Right ventricle myocardium inferior (tissue), 1 donor: ENCODE measurements around the gene GPR176. TPM values are rescaled to one million over a fixed set of nuclear protein-coding genes. Genes with fewer than 3 reads are reported as not detected.

Experiments
- ATAC-seq: fragments of 200-7000 bp; cut with Tn5 transposase; one replicate; pipeline ENCODE4 v1.9.1; 2020; ENCODE audit warnings: mild to moderate bottlenecking, moderate library complexity
- DNase-seq: peaks from one replicate; pipeline ENCODE4 v3.0.0; 2021; ENCODE audit errors: missing footprints
- intact Hi-C: fragments of 100-400 bp; cut with DNase I; formaldehyde crosslinking; loops from one replicate; pipeline ENCODE4 v1.11.0; 2022
- total RNA-seq: library from RNA; stranded (reverse); fragmentation: NEBNext Ultra II Directional; extraction: Animal tissue kit (Norgen Biotek cat#: 25700); gene quantifications from one replicate; pipeline ENCODE4 v1.2.1, GENCODE V29; 2021
- donor health status: DM: no; HTN: yes; CAD: no; lungs with severe emphysema.

GPR176 gene
- total RNA-seq, 1 donor from 2014 or later, result 1.8 TPM

- DNase-seq (no peak), ATAC-seq (no peak)
- intact Hi-C loops, result loop anchor here (5.0 kb wide), 1 partner anchor 83 kb away; no protein-coding TSS in a partner anchor
These were observed 49.5 kb downstream of the GPR176 start for GRCh38 chr15:39870537-39870936.

DNA sequence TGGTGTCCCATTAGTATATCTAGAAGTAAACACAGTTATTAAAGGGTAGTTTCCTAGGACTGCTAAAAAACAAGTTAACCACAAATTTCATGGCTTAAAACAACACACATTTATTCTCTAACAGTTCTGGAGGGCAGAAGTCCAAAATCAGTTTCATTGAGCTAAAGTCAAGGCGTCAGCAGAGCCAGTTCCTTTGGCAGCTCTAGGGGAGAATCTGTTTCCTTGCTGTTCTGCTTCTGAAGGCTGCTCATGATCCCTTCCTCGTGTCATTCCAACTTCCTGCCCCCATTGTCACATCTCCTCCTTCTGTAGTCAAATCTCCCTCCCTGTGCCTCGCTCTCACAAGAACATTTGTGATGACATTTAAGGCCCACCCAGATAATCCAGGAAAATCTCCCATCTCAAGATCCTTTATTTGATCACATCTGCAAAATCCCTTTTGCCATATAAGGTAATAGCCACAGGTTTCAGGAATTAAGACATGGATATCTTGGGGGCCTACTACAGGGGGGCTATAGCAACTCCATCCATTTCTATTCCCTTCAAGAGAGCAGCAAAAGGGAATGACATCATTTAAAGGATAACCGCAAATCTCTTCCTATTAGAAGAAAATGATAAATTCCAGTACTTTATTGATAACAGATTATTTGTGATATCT is 50.1 kb downstream of the GPR176 start:
- ATAC-seq (no peak), DNase-seq (no peak)
- intact Hi-C loops, result loop anchor here (5.0 kb wide), 1 partner anchor 83 kb away; no protein-coding TSS in a partner anchor

GRCh38 chr15:39869254-39869653 is 50.8 kb downstream of the GPR176 start:
- intact Hi-C loops, result no loop called here
- DNase-seq (no peak), ATAC-seq (no peak)

DNA sequence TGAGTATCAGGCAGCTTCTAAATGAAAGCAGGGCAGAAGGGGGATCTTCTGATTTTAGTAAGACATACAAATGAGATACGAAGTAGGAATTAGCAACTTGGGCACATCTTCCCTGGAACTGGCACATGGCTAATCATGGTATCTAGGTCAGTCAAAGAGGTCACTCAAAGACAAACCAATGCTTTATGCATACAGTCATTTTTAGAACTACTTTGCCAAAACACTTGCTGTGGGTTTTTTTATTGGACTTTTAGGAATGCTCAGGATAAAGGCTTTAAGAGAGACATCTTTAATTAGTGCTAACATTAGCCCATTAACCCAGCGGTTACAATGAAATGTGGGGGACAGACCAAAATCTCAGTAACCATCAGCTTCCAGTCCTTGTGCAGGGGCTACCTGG is 51.7 kb downstream of the GPR176 start:
- ATAC-seq (no peak), DNase-seq (no peak)
- intact Hi-C loops, result no loop called here

- ATAC-seq (no peak), DNase-seq (no peak)
- intact Hi-C loops, result no loop called here
These were observed 56.0 kb downstream of the GPR176 start for GRCh38 chr15:39864116-39864515.

GRCh38 chr15:39860871-39861270 is 59.2 kb downstream of the GPR176 start:
- no peak for ATAC-seq
- intact Hi-C loops, result no loop called here

GRCh38 chr15:39860200-39860599 is 59.9 kb downstream of the GPR176 start:
- intact Hi-C loops, result no loop called here
- no peak for ATAC-seq

More at GRCh38 chr15:39860871-39861270, 59.2 kb downstream of the GPR176 start:
- no peak for DNase-seq

GRCh38 chr15:39859636-39860035 is 60.4 kb downstream of the GPR176 start:
- DNase-seq, result no peak
- intact Hi-C loops, result no loop called here
- no peak for ATAC-seq

More at GRCh38 chr15:39860200-39860599, 59.9 kb downstream of the GPR176 start:
- DNase-seq, result no peak

DNA sequence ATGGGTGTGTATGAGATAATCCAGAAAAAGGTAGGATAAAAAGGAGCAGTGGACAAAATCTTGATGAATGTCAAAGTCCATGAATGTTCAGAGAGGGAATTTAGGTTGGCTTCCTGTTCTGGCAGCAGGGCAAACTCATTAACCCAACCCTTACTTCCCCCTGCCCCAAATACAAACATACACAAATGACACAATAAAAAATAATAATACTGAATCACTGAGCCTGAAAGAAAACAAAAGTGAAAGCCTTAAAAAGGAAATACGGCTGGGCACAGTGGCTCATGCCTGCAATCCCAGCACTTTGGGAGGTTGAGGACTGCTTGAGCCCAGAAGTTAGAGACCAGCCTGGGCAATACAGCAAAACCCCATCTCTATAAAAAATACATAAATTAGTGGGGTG is 62.9 kb downstream of the GPR176 start:
- intact Hi-C loops, result no loop called here
- ATAC-seq, result no peak
- DNase-seq, result no peak

DNA sequence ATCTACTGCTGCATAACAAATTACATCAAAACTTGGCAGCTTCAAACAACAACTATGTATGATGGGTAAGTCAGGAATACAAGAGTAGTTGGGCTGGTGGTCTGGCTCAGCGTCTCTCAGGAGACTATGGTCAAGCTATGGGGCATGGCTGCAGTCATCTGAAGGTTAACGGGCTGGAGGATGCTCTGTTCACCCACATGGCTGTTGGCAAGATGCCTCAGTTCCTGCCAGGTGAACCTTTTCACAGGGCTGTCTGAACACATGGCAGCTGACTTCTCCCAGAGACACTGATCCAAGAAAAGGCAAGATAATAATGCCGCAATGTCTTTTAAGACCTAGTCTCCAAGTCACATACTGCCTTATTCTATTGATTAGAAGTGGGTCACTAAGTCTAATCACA is 63.7 kb downstream of the GPR176 start:
- ATAC-seq (no peak), DNase-seq (no peak)
- intact Hi-C loops, result no loop called here

- intact Hi-C loops, result no loop called here
- DNase-seq (no peak), ATAC-seq (no peak)
These were observed 64.7 kb downstream of the GPR176 start for GRCh38 chr15:39855400-39855799.

GRCh38 chr15:39854161-39854560 is 65.9 kb downstream of the GPR176 start:
- ATAC-seq (no peak), DNase-seq (no peak)
- intact Hi-C loops, result loop anchor here (1.0 kb wide), 1 partner anchor 61 kb away; no protein-coding TSS in a partner anchor

DNA sequence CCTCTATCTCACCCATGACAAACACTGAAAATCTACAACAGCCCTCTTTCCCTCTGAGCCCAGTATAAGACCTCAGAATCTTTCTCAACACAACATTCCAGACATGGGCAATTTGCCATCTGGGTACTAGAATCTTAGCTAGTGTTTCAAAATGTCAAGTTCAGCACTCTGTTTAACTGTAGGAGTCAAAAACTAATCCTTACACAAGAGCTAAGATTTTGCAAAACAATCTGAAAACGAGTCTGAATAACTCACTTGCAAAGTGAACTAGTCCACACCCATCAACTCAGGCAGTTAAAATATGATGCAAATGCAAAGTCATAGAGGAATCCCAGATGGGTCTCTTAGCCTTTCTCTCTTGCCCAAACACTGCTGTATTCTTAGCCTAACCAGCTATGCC is 67.8 kb downstream of the GPR176 start:
- intact Hi-C loops, result no loop called here
- ATAC-seq, result no peak
- DNase-seq, result no peak

DNA sequence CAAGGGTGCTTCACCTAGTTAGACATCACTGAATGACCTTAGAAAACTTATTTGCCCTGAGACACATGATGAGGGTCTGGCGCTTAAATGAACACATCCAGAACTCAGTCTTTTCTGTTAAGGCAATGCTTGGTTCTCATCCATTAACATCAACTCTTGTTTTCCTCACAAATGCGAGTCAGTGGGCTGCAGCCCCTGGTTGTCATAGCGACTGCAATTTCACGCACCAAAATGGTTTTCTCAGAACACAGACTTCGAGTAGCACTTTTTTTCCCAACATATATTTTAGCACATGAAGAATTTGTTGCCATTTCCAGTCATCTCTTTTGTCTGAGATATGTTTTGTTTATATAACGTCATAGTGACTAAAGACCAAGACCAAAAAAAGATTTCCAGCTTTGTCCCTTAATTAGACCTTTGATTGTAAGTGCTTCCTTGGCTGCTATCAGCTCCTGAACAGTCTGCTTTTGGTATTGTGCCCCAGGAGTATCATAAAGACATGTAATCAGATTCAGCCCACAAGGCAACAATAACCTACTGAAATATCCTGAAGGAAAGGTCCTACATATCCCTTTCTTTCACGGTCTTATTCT is 68.5 kb downstream of the GPR176 start:
- intact Hi-C loops, result no loop called here
- ATAC-seq, result no peak
- DNase-seq, result no peak

DNA sequence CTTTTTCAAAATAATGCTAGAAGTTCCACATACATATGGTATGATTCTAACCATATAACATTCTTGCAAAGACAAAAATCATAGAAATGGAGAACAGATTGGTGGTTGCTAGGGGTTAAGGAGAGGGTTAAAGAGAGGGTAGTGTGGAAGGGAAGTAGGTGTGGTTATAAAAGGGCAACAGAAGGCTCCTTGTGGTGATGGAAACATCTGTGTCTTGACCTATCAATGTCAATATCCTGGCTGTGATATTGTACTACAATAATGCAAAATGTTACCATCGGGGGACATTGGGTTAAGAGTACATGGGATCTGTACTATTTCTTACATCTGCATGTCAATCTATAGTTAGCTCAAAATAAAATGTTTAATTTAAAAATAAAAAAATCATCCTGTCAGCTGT is 69.6 kb downstream of the GPR176 start:
- DNase-seq, result no peak
- intact Hi-C loops, result no loop called here
- no peak for ATAC-seq

- DNase-seq, result no peak
- intact Hi-C loops, result no loop called here
- no peak for ATAC-seq
These were observed 74.0 kb downstream of the GPR176 start for GRCh38 chr15:39846108-39846507.

GRCh38 chr15:39845582-39845981 is 74.5 kb downstream of the GPR176 start:
- ATAC-seq, result no peak
- intact Hi-C loops, result no loop called here
- no peak for DNase-seq

DNA sequence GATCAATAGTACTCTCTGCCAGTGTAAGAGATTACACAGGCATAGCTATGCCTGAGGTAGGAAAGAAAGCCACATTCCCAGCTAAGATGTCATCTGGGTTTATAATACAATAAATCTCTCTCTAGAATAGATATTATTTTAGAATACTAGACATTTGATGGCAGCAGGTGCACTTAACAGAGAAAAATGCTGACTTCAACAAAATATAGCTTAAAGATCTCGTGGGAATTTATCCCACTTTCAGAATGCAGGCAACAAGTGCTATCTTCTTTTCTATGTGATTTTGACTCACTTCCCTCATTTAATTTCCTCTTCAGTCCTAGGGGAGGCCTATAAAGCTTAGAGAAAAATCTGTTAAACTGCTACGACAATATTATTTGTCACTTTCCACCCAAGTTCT is 76.5 kb downstream of the GPR176 start:
- intact Hi-C loops, result no loop called here
- ATAC-seq (no peak), DNase-seq (no peak)

DNA sequence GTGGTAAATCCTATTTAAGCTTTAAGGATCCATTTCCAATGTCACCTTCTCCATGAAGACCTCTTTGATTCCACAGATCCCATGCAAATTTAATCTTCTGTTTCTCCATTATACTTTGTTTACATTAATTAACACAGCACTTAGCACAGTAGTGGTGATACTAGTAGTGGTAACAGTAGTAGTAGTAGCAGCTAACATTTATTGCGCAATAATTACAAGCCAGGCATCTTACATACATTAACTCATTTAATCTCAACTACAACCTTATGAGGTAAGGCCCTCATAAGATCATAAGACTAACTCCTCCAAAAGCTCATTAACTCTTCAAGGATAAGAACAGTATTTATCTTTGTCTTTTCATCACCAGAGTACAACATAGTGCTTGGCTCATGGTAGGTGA is 82.6 kb downstream of the GPR176 start:
- no peak for ATAC-seq
- no peak for DNase-seq
- intact Hi-C loops, result no loop called here

DNA sequence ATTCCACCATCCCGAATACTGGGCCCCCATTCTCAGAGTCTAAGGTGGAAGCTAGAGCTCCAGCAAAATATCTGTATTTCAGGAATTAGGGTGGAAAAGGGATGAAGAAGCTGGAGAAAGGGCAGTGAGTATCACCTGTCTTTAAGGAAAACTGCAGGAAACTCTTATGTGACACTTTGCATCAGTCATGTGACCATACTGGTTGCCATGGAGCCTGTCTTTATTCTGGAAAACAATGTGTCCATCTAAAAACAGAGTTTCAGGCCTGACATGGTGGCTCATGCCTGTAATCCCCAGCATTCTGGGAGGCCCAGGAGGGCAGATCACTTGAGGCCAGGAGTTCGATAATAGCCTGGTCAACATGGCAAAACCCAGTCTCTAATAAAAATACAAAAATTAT is 84.5 kb downstream of the GPR176 start:
- ATAC-seq (no peak), DNase-seq (no peak)
- intact Hi-C loops, result no loop called here

DNA sequence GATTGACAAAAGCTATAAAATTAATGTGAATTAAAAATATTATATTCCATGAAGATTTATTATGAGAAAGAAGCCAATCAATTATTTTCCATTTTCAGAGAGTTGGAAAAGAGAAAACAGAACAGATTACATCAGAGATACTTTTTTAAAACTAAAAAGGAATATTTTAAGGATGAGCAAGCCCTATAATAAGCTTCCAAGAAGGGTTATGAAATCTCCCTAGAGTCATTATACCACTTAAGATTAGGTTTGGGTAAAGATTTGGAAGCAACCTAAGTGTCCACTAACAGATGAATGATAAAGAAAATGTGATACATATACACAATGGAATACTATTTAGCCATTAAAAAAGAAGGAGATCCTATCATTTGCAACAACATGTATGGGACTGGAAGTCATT is 85.8 kb downstream of the GPR176 start:
- no peak for ATAC-seq
- intact Hi-C loops, result no loop called here
- DNase-seq, result no peak
